ENCODE data around the gene APBB2.
"Not testable (repeated sequence)": the region's sequence is repeated elsewhere in the genome, so short reads cannot be mapped to it uniquely, and the experiment has no call there.

APBB2 gene

GRCh38 chr4:41006141-41006540 is 208.2 kb downstream of the APBB2 start:
- DNase-seq, result no peak

GRCh38 chr4:41002309-41002708 is 212.0 kb downstream of the APBB2 start:
- DNase-seq, result no peak

- DNase-seq, result peak; percentile 34
Measured at GRCh38 chr4:41000356-41000755, 214.0 kb downstream of the APBB2 start.

- DNase-seq, result peak; percentile 64
Measured at GRCh38 chr4:40998675-40999358, 215.5 kb downstream of the APBB2 start.

- DNase-seq, result no peak
Measured at GRCh38 chr4:40995850-40996249, 218.5 kb downstream of the APBB2 start.

- DNase-seq, result peak; percentile 50
Measured at GRCh38 chr4:40994321-40994720, 220.0 kb downstream of the APBB2 start.

- DNase-seq, result not testable (repeated sequence)
Measured at GRCh38 chr4:40993296-40993693, 221.0 kb downstream of the APBB2 start.

GRCh38 chr4:40992472-40993295 is 221.7 kb downstream of the APBB2 start:
- DNase-seq, result peak; percentile 70

GRCh38 chr4:40991908-40992307 is 222.4 kb downstream of the APBB2 start:
- DNase-seq, result no peak

GRCh38 chr4:40990899-40991265 is 223.5 kb downstream of the APBB2 start:
- DNase-seq, result no peak

- peak; percentile 52 for DNase-seq
Measured at GRCh38 chr4:40990236-40990898, 224.0 kb downstream of the APBB2 start.

GRCh38 chr4:40987151-40987550 is 227.2 kb downstream of the APBB2 start:
- no peak for DNase-seq

- no peak for DNase-seq
Measured at GRCh38 chr4:40986375-40986774, 228.0 kb downstream of the APBB2 start.

- DNase-seq, result no peak
Measured at GRCh38 chr4:40984051-40984450, 230.3 kb downstream of the APBB2 start.

- no peak for DNase-seq
Measured at GRCh38 chr4:40980318-40980883, 233.9 kb downstream of the APBB2 start.

- DNase-seq, result no peak
Measured at GRCh38 chr4:40978548-40978947, 235.8 kb downstream of the APBB2 start.

GRCh38 chr4:40976343-40976742 is 238.0 kb downstream of the APBB2 start:
- peak; percentile 46 for DNase-seq

GRCh38 chr4:40972722-40973121 is 241.6 kb downstream of the APBB2 start:
- DNase-seq, result no peak

GRCh38 chr4:40971338-40971737 is 243.0 kb downstream of the APBB2 start:
- no peak for DNase-seq

- no peak for DNase-seq
Measured at GRCh38 chr4:40969501-40969900, 244.8 kb downstream of the APBB2 start.

GRCh38 chr4:40967550-40967949 is 246.8 kb downstream of the APBB2 start:
- no peak for DNase-seq

- no peak for DNase-seq
Measured at GRCh38 chr4:40966091-40966490, 248.3 kb downstream of the APBB2 start.

GRCh38 chr4:40963897-40964478 is 250.4 kb downstream of the APBB2 start:
- no peak for DNase-seq
